HepG2 (cell line): Measurements from ENCODE around the gene TMEM135. TPM values are rescaled to one million over a fixed set of nuclear protein-coding genes. Genes with fewer than 3 reads are reported as not detected.

Experiments
- ATAC-seq: fragments of 200-7000 bp; cut with Tn5 transposase; 3 replicates; pipeline ENCODE4 v1.9.1; 2020; ENCODE audit warnings: mild to moderate bottlenecking, moderate library complexity
- BruUV-seq: library from RNA; stranded (reverse); fragments of 400-500 nt; replicated peaks from 2 replicates; lab custom pipeline; 2021; lab: Mats Ljungman, UMichigan
- CTCF ChIA-PET: fragments of 300-600 bp; formaldehyde crosslinking; extraction: SDS; loops from one replicate; lab custom pipeline; 2021; ENCODE audit warnings: low total read pairs, inconsistent platforms, low intra/inter-chr PET ratio; lab: Yijun Ruan, JAX
- POLR2A ChIA-PET: fragments of 350-600 bp; sonication (Branson Sonifier 250); formaldehyde crosslinking; loops from one replicate; lab custom pipeline; 2020; ENCODE audit warnings: antibody characterized with exemption, inconsistent platforms; lab: Yijun Ruan, JAX
- DNase-seq: peaks from one replicate; pipeline ENCODE4 v3.0.0-alpha.2; 2015; ENCODE audit warnings: low spot score
- FAIRE-seq: peaks from 3 replicates; lab custom pipeline; 2011; peaks lifted over from hg19 to GRCh38; lab: Jason Lieb, UNC
- H2AFZ ChIP-seq: one replicate; pipeline ENCODE4 v1.6.1; 2011; ENCODE audit warnings: low read length, inconsistent platforms
- H3K27ac ChIP-seq: fragments of 300-600 bp; 3 replicates; pipeline ENCODE4 v1.8.0; 2011; ENCODE audit warnings: mixed run types, mild to moderate bottlenecking, mixed read lengths, low read length, inconsistent platforms; ENCODE audit not compliant: insufficient read depth; ENCODE audit errors: extremely low read length
- H3K27me3 ChIP-seq, 2 experiments: fragments of 200-600 bp in 1 of 2; 2 replicates in 1 of 2; 3 replicates in 1 of 2; pipeline versions ENCODE4 v1.6.0 to v1.8.0; 2011; ENCODE audit warnings: low read length in 2 of 2, mild to moderate bottlenecking in 2 of 2, moderate library complexity in 2 of 2, inconsistent platforms in 1 of 2; ENCODE audit not compliant: insufficient read depth in 2 of 2, control insufficient read depth in 1 of 2
- H3K36me3 ChIP-seq, 2 experiments: fragments of 200-600 bp in 1 of 2; replicated peaks in 1 of 2; 2 replicates in 1 of 2; 3 replicates in 1 of 2; pipeline versions ENCODE4 v1.5.1 to v1.8.0; 2011; ENCODE audit warnings: low read length in 2 of 2, inconsistent platforms in 1 of 2; ENCODE audit not compliant: insufficient read depth in 2 of 2, control insufficient read depth in 1 of 2
- H3K4me1 ChIP-seq: 2 replicates; pipeline ENCODE4 v1.5.1; 2012; ENCODE audit warnings: low read length, inconsistent platforms; ENCODE audit not compliant: insufficient read depth
- H3K4me2 ChIP-seq: 2 replicates; pipeline ENCODE4 v1.6.0; 2011; ENCODE audit warnings: low read depth, low read length, inconsistent platforms
- H3K4me3 ChIP-seq, 3 experiments: fragments of 200-600 bp in 1 of 3; sonication (generic), shearing (Covaris generic) in 1 of 3; replicated peaks in 1 of 3; 2 replicates each; pipeline ENCODE4 v1.5.1; 2011 to 2016; ENCODE audit warnings: low read length in 3 of 3, inconsistent platforms in 2 of 3, low read depth in 2 of 3, mild to moderate bottlenecking in 2 of 3, control low read depth in 1 of 3, mixed read lengths in 1 of 3; ENCODE audit not compliant: insufficient read depth in 1 of 3
- H3K79me2 ChIP-seq: one replicate; pipeline ENCODE4 v1.6.1; 2011; ENCODE audit warnings: low read length, inconsistent platforms; ENCODE audit not compliant: insufficient read depth
- H3K9ac ChIP-seq: 2 replicates; pipeline ENCODE4 v1.6.0; 2011; ENCODE audit warnings: mild to moderate bottlenecking, low read depth, low read length, inconsistent platforms; ENCODE audit not compliant: insufficient read depth
- H3K9me3 ChIP-seq: 2 replicates; pipeline ENCODE4 v1.5.1; 2012; ENCODE audit warnings: mild to moderate bottlenecking, low read length
- H4K20me1 ChIP-seq: 2 replicates; pipeline ENCODE4 v1.6.0; 2011; ENCODE audit warnings: inconsistent platforms, mild to moderate bottlenecking, low read length, moderate library complexity; ENCODE audit not compliant: insufficient read depth
- DR1 ChIP-seq: sonication (generic); formaldehyde crosslinking; IDR thresholded peaks from 2 replicates; pipeline ENCODE4 v1.8.0; 2021; ENCODE audit warnings: mild to moderate bottlenecking, missing genetic modification reagents, inconsistent platforms
- ESRRA ChIP-seq: sonication (generic); formaldehyde crosslinking; IDR thresholded peaks from 2 replicates; pipeline ENCODE4 v1.5.1; 2020; ENCODE audit warnings: mild to moderate bottlenecking, low read depth, missing genetic modification reagents
- IRF9 ChIP-seq: sonication (generic); formaldehyde crosslinking; IDR thresholded peaks from 2 replicates; pipeline ENCODE4 v1.8.0; 2022; ENCODE audit warnings: missing genetic modification reagents, mild to moderate bottlenecking, borderline replicate concordance
- KLF11 ChIP-seq: IDR thresholded peaks from 2 replicates; pipeline ENCODE4 v1.6.1; 2016; ENCODE audit warnings: missing compliant biosample characterization
- MLLT10 ChIP-seq: sonication (generic); formaldehyde crosslinking; IDR thresholded peaks from 2 replicates; pipeline ENCODE4 v1.4.0; 2020; ENCODE audit warnings: missing genetic modification reagents
- NAIF1 ChIP-seq: sonication (generic); formaldehyde crosslinking; IDR thresholded peaks from 2 replicates; pipeline ENCODE4 v1.5.0; 2020; ENCODE audit warnings: mild to moderate bottlenecking, missing genetic modification reagents, borderline replicate concordance
- THAP7 ChIP-seq: sonication (generic); formaldehyde crosslinking; IDR thresholded peaks from 2 replicates; pipeline ENCODE4 v1.8.1; 2023; ENCODE audit warnings: mild to moderate bottlenecking, missing genetic modification reagents
- ZNF570 ChIP-seq: sonication (generic); formaldehyde crosslinking; IDR thresholded peaks from 2 replicates; pipeline ENCODE4 v1.4.0; 2020; ENCODE audit warnings: mild to moderate bottlenecking, missing genetic modification reagents, borderline replicate concordance
- ZNF572 ChIP-seq: sonication (generic); formaldehyde crosslinking; IDR thresholded peaks from 2 replicates; pipeline ENCODE4 v1.5.1; 2020; ENCODE audit warnings: mild to moderate bottlenecking, missing genetic modification reagents
- ZNF792 ChIP-seq: IDR thresholded peaks from 2 replicates; pipeline ENCODE4 v1.6.1; 2016
- ZNF816 ChIP-seq: sonication (generic); formaldehyde crosslinking; IDR thresholded peaks from 2 replicates; pipeline ENCODE4 v1.8.0; 2022; ENCODE audit warnings: missing genetic modification reagents, mild to moderate bottlenecking, borderline replicate concordance
- WGBS: methylation state at CpG from one replicate; pipeline ENCODE4 v1.1.6; 2017; ENCODE audit warnings: low lambda C conversion rate; 5-methylcytosine and 5-hydroxymethylcytosine counted together
- in situ Hi-C: cut with HindIII; loops from 2 replicates; pipeline ENCODE4 v1.10.0; 2017; ENCODE audit warnings: low pct_unique_long_range_greater_than_20kb; ENCODE audit not compliant: extremely low pct_ligation_motif_present
- intact Hi-C: fragments of 100-400 bp; cut with micrococcal nuclease; formaldehyde crosslinking; loops from one replicate; pipeline ENCODE4 v1.10.0; 2022; ENCODE audit not compliant: unreplicated experiment
- polyA plus RNA-seq, 8 experiments: library from polyadenylated mRNA; depleted of rRNA in 3 of 8; stranded (reverse) in 7 of 8; unstranded in 1 of 8; fragments of >200 nt; fragmentation: Illumina TruSeq in 4 of 8; extraction: Trizol in 4 of 8; gene quantifications; 2 replicates each; pipeline versions ENCODE4 v1.2.1 to v1.2.3, GENCODE V29; 2011 to 2016; ENCODE audit warnings: low read depth in 4 of 8, missing spikeins in 1 of 8, mixed read lengths in 1 of 8; ENCODE audit not compliant: insufficient read depth in 1 of 8
- total RNA-seq, 5 experiments: library from RNA; depleted of rRNA; stranded (reverse); fragments of >200 nt; fragmentation: Illumina TruSeq; extraction: Trizol; gene quantifications; 2 replicates each; pipeline ENCODE4 v1.2.3, GENCODE V29; 2016; ENCODE audit warnings: low read depth in 1 of 5

TMEM135 gene
- total and polyA plus RNA-seq, 2 of the 13 experiments (the other 11 are each of a cell fraction or from before 2014, with no cell fraction given): 36.6 to 88.9 TPM

DNA sequence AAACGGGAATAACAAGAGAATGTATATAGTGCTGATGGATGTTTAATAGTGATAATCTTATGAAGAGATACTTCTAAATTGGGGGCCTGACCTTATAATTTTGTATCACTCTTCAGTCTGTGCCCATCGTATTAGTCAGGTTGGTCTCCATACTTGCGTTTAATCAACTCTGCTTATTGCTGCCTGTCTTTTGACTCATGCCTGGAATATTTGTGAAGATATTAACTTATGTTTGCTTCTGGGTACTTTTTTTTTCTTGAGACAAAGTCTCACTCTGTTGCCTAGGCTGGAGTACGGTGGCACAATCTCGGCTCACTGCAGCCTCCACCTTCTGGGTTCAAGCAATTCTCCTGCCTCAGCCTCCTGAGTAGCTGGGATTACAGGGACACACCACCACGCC is 24.0 kb downstream of the TMEM135 start:
- H4K20me1 ChIP-seq: no peaks in the 10 kb centered on the region; the same call in 1 of the 2 replicates
- H3K27me3 ChIP-seq: no peaks in the 10 kb centered on the region
- in situ Hi-C loops: no loop called here
- TF ChIP-seq ZNF572 (CRISPR knock-in tag) (no peak), ZNF816 (no peak), MLLT10 (CRISPR knock-in tag) (no peak), NAIF1 (CRISPR knock-in tag) (no peak), THAP7 (no peak), ZNF792 (CRISPR knock-in tag) (no peak), ZNF570 (CRISPR knock-in tag) (no peak), DR1 (CRISPR knock-in tag) (no peak), KLF11 (CRISPR knock-in tag) (no peak), IRF9 (CRISPR knock-in tag) (no peak), ESRRA (no peak)
- TF ChIP-seq, all 625 proteins: peak for 0
- H3K9ac ChIP-seq: no peak overlapping the region
- CTCF ChIA-PET: no interaction called here
- H2AFZ ChIP-seq: no peak overlapping the region
- WGBS: over 99% methylated on average over 6 of the region's 6 CpGs
- FAIRE-seq (no peak), DNase-seq (no peak), ATAC-seq (no peak)
- H3K79me2 ChIP-seq: peaks cover 91% of the 10 kb centered on the region
- no peak overlapping the region for H3K27ac ChIP-seq
- no peak overlapping the region for H3K4me2 ChIP-seq
- no peak overlapping the region for H3K4me3 ChIP-seq
- H3K36me3 ChIP-seq: peaks cover 0 to 5% of the 10 kb centered on the region in 2 experiments; a peak in 2 of 5 replicates
- POLR2A ChIA-PET: no interaction called here
- intact Hi-C loops: no loop called here
- H3K9me3 ChIP-seq: no peaks in the 10 kb centered on the region
- no TSS peak for BruUV-seq
- peaks cover 23% of the 10 kb centered on the region for H3K4me1 ChIP-seq
